Calu3 (cell line): ENCODE measurements around the gene CPT1C. TPM values are rescaled to one million over a fixed set of nuclear protein-coding genes. Genes with fewer than 3 reads are reported as not detected.

ENCODE experiments used
- BruUV-seq: library from RNA; stranded (reverse); fragments of 400-500 nt; replicated peaks from 2 replicates; lab custom pipeline; 2021; lab: Mats Ljungman, UMichigan
- CTCF ChIA-PET: fragments of 300-600 bp; sonication (Branson Sonifier 250); formaldehyde crosslinking; loops from one replicate; lab custom pipeline; 2022; ENCODE audit warnings: antibody characterized with exemption; lab: Charles Lee
- DNase-seq: peaks from one replicate; pipeline ENCODE4 v3.0.0; 2022
- H3K27ac Mint-ChIP-seq: one replicate; pipeline ENCODE4 v1.8.0; 2022; ENCODE audit warnings: mixed read lengths; ENCODE audit not compliant: unreplicated experiment
- H3K27me3 Mint-ChIP-seq: one replicate; pipeline ENCODE4 v1.8.0; 2022; ENCODE audit warnings: mixed read lengths; ENCODE audit not compliant: unreplicated experiment
- H3K36me3 Mint-ChIP-seq: one replicate; pipeline ENCODE4 v1.8.0; 2022; ENCODE audit warnings: mild to moderate bottlenecking, moderate library complexity, mixed read lengths; ENCODE audit not compliant: insufficient read depth, unreplicated experiment
- H3K4me1 Mint-ChIP-seq: one replicate; pipeline ENCODE4 v1.8.0; 2022; ENCODE audit warnings: mild to moderate bottlenecking, low read depth, mixed read lengths; ENCODE audit not compliant: unreplicated experiment
- H3K4me3 Mint-ChIP-seq: one replicate; pipeline ENCODE4 v1.8.0; 2022; ENCODE audit warnings: mild to moderate bottlenecking, low read depth, moderate library complexity, mixed read lengths; ENCODE audit not compliant: unreplicated experiment
- H3K9me3 Mint-ChIP-seq: one replicate; pipeline ENCODE4 v1.8.0; 2022; ENCODE audit warnings: low read depth, mixed read lengths; ENCODE audit not compliant: unreplicated experiment
- CTCF ChIP-seq: fragments of 200-600 bp; IDR thresholded peaks from one replicate; pipeline ENCODE4 v1.8.0; 2022; ENCODE audit warnings: antibody characterized with exemption; ENCODE audit not compliant: unreplicated experiment
- intact Hi-C: fragments of 100-400 bp; cut with micrococcal nuclease; formaldehyde crosslinking; loops from one replicate; pipeline ENCODE4 v1.10.0; 2022; ENCODE audit not compliant: unreplicated experiment
- total RNA-seq: library from RNA; stranded (reverse); gene quantifications from 2 replicates; pipeline ENCODE4 v1.2.3, GENCODE V29; 2022

CPT1C gene
- total RNA-seq, 1 experiment from 2014 or later: 0.57 TPM

DNA sequence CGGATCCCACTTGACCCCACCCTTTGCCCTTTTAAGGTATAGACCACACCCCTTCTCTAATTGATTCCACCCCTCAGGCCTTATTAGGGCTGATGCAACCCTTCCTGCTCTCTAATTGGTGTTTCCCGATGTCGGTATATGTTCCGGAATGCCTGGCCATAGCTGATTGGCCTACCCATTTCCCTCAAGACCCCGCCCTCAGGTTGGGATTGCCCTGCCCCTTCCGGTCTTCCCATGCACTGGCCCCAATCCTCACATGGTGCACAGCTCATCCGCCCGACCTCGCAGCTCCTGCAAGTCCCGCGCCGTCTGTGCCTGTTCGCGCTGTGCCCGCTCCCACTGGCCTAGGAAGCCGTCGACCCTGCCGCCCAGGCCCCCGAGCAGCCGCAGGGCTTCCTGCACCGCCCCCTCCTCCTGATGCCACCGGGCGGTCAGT lies 54.0 kb downstream of the CPT1C start:
- Mint-ChIP-seq H3K4me1 (no peaks in the 10 kb centered on the region), H3K27ac (no peak overlapping the region), H3K27me3 (no peaks in the 10 kb centered on the region), H3K36me3 (no peaks in the 10 kb centered on the region), H3K4me3 (no peak overlapping the region), H3K9me3 (no peaks in the 10 kb centered on the region)
- CTCF ChIA-PET: no interaction called here
- DNase-seq: no peak
- no peak for TF ChIP-seq CTCF
- intact Hi-C loops: no loop called here
- BruUV-seq: no TSS peak

GRCh38 chr19:49746206-49746958 lies 55.5 kb downstream of the CPT1C start:
- CTCF ChIA-PET: interaction anchor here (0.7 kb wide), 1 partner anchor 47 kb away, joined by 3 read pairs; no protein-coding TSS in a partner anchor
- no peaks in the 10 kb centered on the region for H3K4me1 Mint-ChIP-seq
- no peak overlapping the region for H3K27ac Mint-ChIP-seq
- H3K9me3 Mint-ChIP-seq: no peaks in the 10 kb centered on the region
- H3K27me3 Mint-ChIP-seq: no peaks in the 10 kb centered on the region
- TF ChIP-seq CTCF: no peak
- no TSS peak for BruUV-seq
- no peaks in the 10 kb centered on the region for H3K36me3 Mint-ChIP-seq
- DNase-seq: no peak
- intact Hi-C loops: no loop called here
- H3K4me3 Mint-ChIP-seq: no peak overlapping the region

GRCh38 chr19:49749055-49749716 lies 58.3 kb downstream of the CPT1C start:
- intact Hi-C loops: no loop called here
- CTCF ChIA-PET: interaction anchor here (0.6 kb wide), 1 partner anchor 31 kb away, joined by 5 read pairs; no protein-coding TSS in a partner anchor
- no TSS peak for BruUV-seq
- Mint-ChIP-seq H3K36me3 (no peaks in the 10 kb centered on the region), H3K9me3 (no peaks in the 10 kb centered on the region), H3K27ac (no peak overlapping the region), H3K27me3 (no peaks in the 10 kb centered on the region), H3K4me3 (no peak overlapping the region), H3K4me1 (no peaks in the 10 kb centered on the region)
- DNase-seq: no peak
- no peak for TF ChIP-seq CTCF

DNA sequence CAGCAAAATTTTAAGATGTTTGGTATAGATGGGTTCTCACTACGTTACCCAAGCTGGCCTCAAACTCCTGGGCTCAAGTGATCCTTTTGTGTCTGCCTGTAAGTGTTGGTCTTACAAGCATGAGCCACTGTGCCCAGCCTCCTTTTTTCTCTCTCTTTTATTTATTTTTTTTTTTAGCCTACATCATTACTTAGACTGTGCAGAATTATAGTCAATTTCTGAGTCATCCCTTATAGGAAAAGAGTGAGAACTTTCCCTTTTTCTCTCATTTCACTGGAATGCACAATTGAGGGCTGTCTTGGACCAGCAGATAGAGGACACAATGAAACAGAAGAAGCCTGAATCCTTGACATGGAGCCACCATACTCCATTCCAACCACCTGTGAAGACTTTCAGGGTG lies 58.9 kb downstream of the CPT1C start:
- no peaks in the 10 kb centered on the region for H3K4me1 Mint-ChIP-seq
- peaks cover 3% of the 10 kb centered on the region for H3K9me3 Mint-ChIP-seq
- DNase-seq: no peak
- TF ChIP-seq CTCF: no peak
- H3K4me3 Mint-ChIP-seq: no peak overlapping the region
- H3K36me3 Mint-ChIP-seq: no peaks in the 10 kb centered on the region
- no peaks in the 10 kb centered on the region for H3K27me3 Mint-ChIP-seq
- BruUV-seq: no TSS peak
- no peak overlapping the region for H3K27ac Mint-ChIP-seq
- CTCF ChIA-PET: no interaction called here
- intact Hi-C loops: no loop called here
